Neural cell (in vitro differentiated cells): Measurements from ENCODE around the gene SYTL3. TPM values are rescaled to one million over a fixed set of nuclear protein-coding genes. Genes with fewer than 3 reads are reported as not detected.

ENCODE experiments used
- H2AFZ ChIP-seq: fragments of 200-600, 300-800 bp; sonication (generic), shearing (Covaris generic); 2 replicates; pipeline ENCODE4 v1.6.0; 2014; ENCODE audit warnings: low read depth, mild to moderate bottlenecking, antibody characterized with exemption, low read length, moderate library complexity
- H3F3A ChIP-seq: fragments of 200-600 bp; shearing (Covaris generic); 2 replicates; pipeline ENCODE4 v1.6.1; 2016; ENCODE audit warnings: mild to moderate bottlenecking, moderate library complexity, mixed read lengths, antibody characterized with exemption, low read length; ENCODE audit not compliant: insufficient read depth, poor library complexity, severe bottlenecking
- H3K27ac ChIP-seq: fragments of 200-600, 300-800 bp; sonication (generic), shearing (Covaris generic); 2 replicates; pipeline ENCODE4 v1.5.1; 2014; ENCODE audit warnings: mild to moderate bottlenecking, low read length, moderate library complexity
- H3K27me3 ChIP-seq: fragments of 300-800, 200-600 bp; sonication (generic), shearing (Covaris generic); 2 replicates; pipeline ENCODE4 v1.6.0; 2014; ENCODE audit warnings: mild to moderate bottlenecking, low read depth, low read length, moderate library complexity; ENCODE audit not compliant: insufficient read depth
- H3K36me3 ChIP-seq: fragments of 300-800, 200-600 bp; sonication (generic), shearing (Covaris generic); 2 replicates; pipeline ENCODE4 v1.5.1; 2014; ENCODE audit warnings: mild to moderate bottlenecking, antibody characterized with exemption, low read length, moderate library complexity; ENCODE audit not compliant: insufficient read depth
- H3K4me2 ChIP-seq: fragments of 300-800, 200-600 bp; sonication (generic), shearing (Covaris generic); 2 replicates; pipeline ENCODE4 v1.6.0; 2014; ENCODE audit warnings: mild to moderate bottlenecking, low read length
- H3K4me3 ChIP-seq: fragments of 300-800, 200-600 bp; sonication (generic), shearing (Covaris generic); 2 replicates; pipeline ENCODE4 v1.5.1; 2014; ENCODE audit warnings: mild to moderate bottlenecking, low read length, moderate library complexity
- H3K79me2 ChIP-seq: fragments of 200-600 bp; shearing (Covaris generic); replicated peaks from 2 replicates; pipeline ENCODE4 v1.6.0; 2014; ENCODE audit warnings: mild to moderate bottlenecking, low read length, moderate library complexity; ENCODE audit not compliant: insufficient read depth
- H3K9ac ChIP-seq: fragments of 300-800, 200-600 bp; sonication (generic), shearing (Covaris generic); 2 replicates; pipeline ENCODE4 v1.6.1; 2016; ENCODE audit warnings: mild to moderate bottlenecking, low read length, mixed read lengths
- H3K9me2 ChIP-seq: fragments of 200-600 bp; shearing (Covaris generic); 2 replicates; pipeline ENCODE4 v1.6.1; 2016; ENCODE audit warnings: mild to moderate bottlenecking, low read length, mixed read lengths; ENCODE audit not compliant: insufficient read depth
- H3K9me3 ChIP-seq: fragments of 200-600, 300-800 bp; sonication (generic), shearing (Covaris generic); 2 replicates; pipeline ENCODE4 v1.6.1; 2016; ENCODE audit warnings: mild to moderate bottlenecking, mixed run types, low read length, moderate library complexity, mixed read lengths
- H4K20me1 ChIP-seq: fragments of 200-600 bp; shearing (Covaris generic); 2 replicates; pipeline ENCODE4 v1.6.1; 2016; ENCODE audit warnings: mild to moderate bottlenecking, mixed run types; ENCODE audit not compliant: insufficient read depth
- CTCF ChIP-seq: fragments of 450-650 bp; IDR thresholded peaks from 2 replicates; pipeline ENCODE4 v1.5.1; 2014; ENCODE audit warnings: antibody characterized with exemption, mild to moderate bottlenecking, moderate library complexity; ENCODE audit not compliant: poor library complexity, severe bottlenecking
- EP300 ChIP-seq: fragments of 450-650 bp; conservative IDR thresholded peaks from 2 replicates; pipeline ENCODE4 v1.6.1; 2014; ENCODE audit warnings: antibody characterized with exemption, mild to moderate bottlenecking, moderate library complexity; ENCODE audit not compliant: poor library complexity, severe bottlenecking
- EZH2 ChIP-seq: fragments of 200-600, 300-800 bp; shearing (Covaris generic), sonication (generic); IDR thresholded peaks from 2 replicates; pipeline ENCODE4 v1.6.1; 2014; ENCODE audit warnings: antibody characterized with exemption, low read length, borderline replicate concordance, mild to moderate bottlenecking; ENCODE audit not compliant: insufficient read depth, poor library complexity, severe bottlenecking
- MXI1 ChIP-seq: fragments of 450-650 bp; conservative IDR thresholded peaks from 2 replicates; pipeline ENCODE4 v1.6.1; 2014; ENCODE audit warnings: antibody characterized with exemption, mild to moderate bottlenecking; ENCODE audit not compliant: poor library complexity, severe bottlenecking
- POLR2AphosphoS5 ChIP-seq: IDR thresholded peaks from 2 replicates; pipeline ENCODE4 v1.6.1; 2012
- RAD21 ChIP-seq: fragments of 450-650 bp; conservative IDR thresholded peaks from 2 replicates; pipeline ENCODE4 v1.6.1; 2014; ENCODE audit warnings: antibody characterized with exemption, mild to moderate bottlenecking, moderate library complexity
- REST ChIP-seq: IDR thresholded peaks from 2 replicates; pipeline ENCODE4 v1.6.1; 2012; ENCODE audit warnings: borderline replicate concordance
- SMC3 ChIP-seq: fragments of 450-650 bp; conservative IDR thresholded peaks from 2 replicates; pipeline ENCODE4 v1.6.1; 2014; ENCODE audit warnings: antibody characterized with exemption, mild to moderate bottlenecking, moderate library complexity; ENCODE audit not compliant: poor library complexity
- TAF1 ChIP-seq: IDR thresholded peaks from 2 replicates; pipeline ENCODE4 v1.6.1; 2012; ENCODE audit warnings: low read depth
- polyA plus RNA-seq: library from polyadenylated mRNA; depleted of rRNA; stranded (reverse); fragments of >200 nt; gene quantifications from 2 replicates; pipeline ENCODE4 v1.2.3, GENCODE V29; 2014

Gene SYTL3
- polyA plus RNA-seq, 1 donor from 2014 or later, result 2.1 TPM

DNA sequence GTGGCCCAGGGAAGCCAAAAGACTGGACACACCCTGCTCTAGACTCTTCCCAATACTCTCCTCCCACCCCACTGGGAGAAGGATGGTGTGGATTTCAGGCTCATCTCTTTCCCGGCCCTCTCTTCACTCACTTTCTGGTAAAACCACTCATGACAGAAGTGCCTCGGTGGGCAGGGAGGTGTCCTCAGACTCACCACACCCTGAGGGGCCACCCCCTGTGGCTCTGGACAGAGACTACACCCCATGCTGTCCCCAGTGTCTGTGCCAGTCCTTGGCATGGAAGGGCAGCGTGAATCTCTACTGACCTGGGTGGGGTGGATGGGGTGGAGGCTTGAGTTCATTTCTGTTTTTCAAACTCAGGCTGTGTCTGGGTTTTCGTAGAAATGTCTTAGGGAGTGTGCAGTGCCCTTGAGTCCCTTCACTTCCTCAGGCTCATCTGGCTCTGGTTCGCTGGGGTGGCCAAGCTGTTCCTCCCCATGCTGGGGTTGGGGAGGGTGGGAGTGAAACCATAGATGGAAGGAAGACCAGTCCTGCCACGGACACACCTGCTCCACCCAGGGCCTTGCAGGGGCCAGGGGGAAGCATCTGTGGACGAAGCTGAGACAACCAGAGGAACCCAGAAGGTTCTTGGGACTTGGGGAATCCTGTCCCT lies 110.2 kb downstream of the SYTL3 start:
- no peaks in the 10 kb centered on the region for H3K9me3 ChIP-seq
- no peaks in the 10 kb centered on the region for H4K20me1 ChIP-seq
- no peak overlapping the region for H2AFZ ChIP-seq
- TF ChIP-seq CTCF (no peak), EP300 (no peak), EZH2 (no peak), REST (no peak), SMC3 (no peak), RAD21 (no peak), MXI1 (no peak), TAF1 (no peak), POLR2AphosphoS5 (no peak)
- H3K79me2 ChIP-seq, result no peaks in the 10 kb centered on the region
- no peaks in the 10 kb centered on the region for H3K36me3 ChIP-seq
- no peak overlapping the region for H3K4me3 ChIP-seq
- no peaks in the 10 kb centered on the region for H3K27me3 ChIP-seq
- H3K27ac ChIP-seq, result no peak overlapping the region
- no peaks in the 10 kb centered on the region for H3K9me2 ChIP-seq
- no peak overlapping the region for H3K4me2 ChIP-seq
- H3F3A ChIP-seq, result no peaks in the 10 kb centered on the region
- no peak overlapping the region for H3K9ac ChIP-seq

DNA sequence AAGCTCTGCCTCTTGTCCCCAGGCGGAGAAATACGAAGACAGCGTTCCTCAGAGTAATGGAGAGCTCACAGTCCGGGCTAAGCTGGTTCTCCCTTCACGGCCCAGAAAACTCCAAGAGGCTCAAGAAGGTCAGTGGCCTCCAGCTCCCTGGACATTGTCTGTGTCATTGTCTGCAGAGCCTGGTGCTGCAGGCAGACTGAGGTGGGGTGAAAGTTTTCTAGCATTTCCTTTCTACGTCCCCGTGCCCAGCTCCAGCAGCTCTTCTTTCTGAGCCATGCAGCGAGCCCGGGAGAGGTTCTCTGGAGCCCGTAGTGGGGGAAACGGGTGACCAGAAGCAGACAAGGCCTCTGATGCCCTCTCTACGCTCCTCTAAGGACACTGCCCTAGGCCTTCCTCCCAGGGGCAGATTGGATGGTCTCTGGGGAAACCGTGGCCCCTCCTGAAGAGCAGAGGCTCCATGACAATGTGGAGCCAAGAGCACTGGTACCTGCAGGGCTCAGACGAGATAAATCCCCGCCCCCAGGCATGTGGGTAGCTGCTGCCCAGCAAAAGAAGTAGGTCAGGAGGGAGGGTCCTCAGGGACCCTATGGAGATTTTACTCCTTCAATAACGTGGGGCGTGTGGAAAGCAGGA lies 110.9 kb downstream of the SYTL3 start:
- Histone ChIP-seq H3K27ac (no peak overlapping the region), H3K9me2 (no peaks in the 10 kb centered on the region), H3K27me3 (no peaks in the 10 kb centered on the region), H3F3A (no peaks in the 10 kb centered on the region), H3K9me3 (no peaks in the 10 kb centered on the region), H3K9ac (no peak overlapping the region), H3K36me3 (no peaks in the 10 kb centered on the region), H2AFZ (no peak overlapping the region), H3K4me3 (no peak overlapping the region), H3K4me2 (no peak overlapping the region), H3K79me2 (no peaks in the 10 kb centered on the region), H4K20me1 (no peaks in the 10 kb centered on the region)
- no peak for TF ChIP-seq MXI1
- TF ChIP-seq CTCF, result no peak
- no peak for TF ChIP-seq POLR2AphosphoS5
- TF ChIP-seq TAF1, result no peak
- no peak for TF ChIP-seq REST
- no peak for TF ChIP-seq EZH2
- no peak for TF ChIP-seq SMC3
- no peak for TF ChIP-seq RAD21
- TF ChIP-seq EP300, result no peak
